ENCODE data around the gene DDX3X. TPM values are rescaled to one million over a fixed set of nuclear protein-coding genes. Genes with fewer than 3 reads are reported as not detected.
"Not testable (repeated sequence)": the region's sequence is repeated elsewhere in the genome, so short reads cannot be mapped to it uniquely, and the experiment has no call there.

DDX3X gene
- total and polyA plus RNA-seq, 2 donors, result 124 to 261 TPM

- Histone ChIP-seq H3K36me3 (ENCODE audit: insufficient read depth) (no peaks in the 10 kb centered on the region), H3K4me1 (ENCODE audit: insufficient read depth) (no peaks in the 10 kb centered on the region), H3K4me3 (ENCODE audit: low read depth, low read length) (no peak overlapping the region), H3K27ac (ENCODE audit: low read depth) (no peak overlapping the region)
- no peak for DNase-seq (ENCODE audit: extremely low spot score)
- WGBS, result 77% methylated on average over 8 of the region's 8 CpGs
These were observed 60.3 kb downstream of the DDX3X start for GRCh38 chrX:41394293-41394692.

- Histone ChIP-seq H3K4me3 (ENCODE audit: low read depth, low read length) (no peak overlapping the region), H3K27ac (ENCODE audit: low read depth) (no peak overlapping the region), H3K4me1 (ENCODE audit: insufficient read depth) (no peaks in the 10 kb centered on the region), H3K36me3 (ENCODE audit: insufficient read depth) (no peaks in the 10 kb centered on the region)
- DNase-seq (ENCODE audit: extremely low spot score), result no peak
- 97% methylated on average over 3 of the region's 3 CpGs for WGBS
These were observed 63.3 kb downstream of the DDX3X start for GRCh38 chrX:41397219-41397618.

GRCh38 chrX:41397768-41398167, 63.8 kb downstream of the DDX3X start:
- no peaks in the 10 kb centered on the region for H3K36me3 ChIP-seq (ENCODE audit: insufficient read depth)
- no peak for DNase-seq (ENCODE audit: extremely low spot score)
- WGBS, result 83% methylated on average over 2 of the region's 2 CpGs

GRCh38 chrX:41402556-41402955, 68.6 kb downstream of the DDX3X start:
- H3K4me3 ChIP-seq (ENCODE audit: low read depth, low read length); H3K27ac ChIP-seq (ENCODE audit: low read depth); H3K36me3 ChIP-seq (ENCODE audit: insufficient read depth); H3K4me1 ChIP-seq (ENCODE audit: insufficient read depth); DNase-seq (ENCODE audit: extremely low spot score): not testable (repeated sequence)
- WGBS, result 94% methylated on average over 2 of the region's 2 CpGs

More at GRCh38 chrX:41397768-41398167, 63.8 kb downstream of the DDX3X start:
- Histone ChIP-seq H3K4me1 (ENCODE audit: insufficient read depth) (no peaks in the 10 kb centered on the region), H3K4me3 (ENCODE audit: low read depth, low read length) (no peak overlapping the region), H3K27ac (ENCODE audit: low read depth) (no peak overlapping the region)

- H3K36me3 ChIP-seq (ENCODE audit: insufficient read depth), result no peaks in the 10 kb centered on the region
- DNase-seq (ENCODE audit: extremely low spot score), result no peak
- 83% methylated on average over 6 of the region's 6 CpGs for WGBS
- H3K27ac ChIP-seq (ENCODE audit: low read depth), result no peak overlapping the region
- H3K4me3 ChIP-seq (ENCODE audit: low read depth, low read length), result no peak overlapping the region
- H3K4me1 ChIP-seq (ENCODE audit: insufficient read depth), result no peaks in the 10 kb centered on the region
These were observed 71.6 kb downstream of the DDX3X start for GRCh38 chrX:41405551-41405950.

GRCh38 chrX:41406201-41406600, 72.2 kb downstream of the DDX3X start:
- no peak overlapping the region for H3K27ac ChIP-seq (ENCODE audit: low read depth)
- WGBS, result 77% methylated on average over 1 of the region's 1 CpG
- H3K4me1 ChIP-seq (ENCODE audit: insufficient read depth), result no peaks in the 10 kb centered on the region
- no peak overlapping the region for H3K4me3 ChIP-seq (ENCODE audit: low read depth, low read length)
- no peaks in the 10 kb centered on the region for H3K36me3 ChIP-seq (ENCODE audit: insufficient read depth)
- no peak for DNase-seq (ENCODE audit: extremely low spot score)

- H3K4me1 ChIP-seq (ENCODE audit: insufficient read depth), result no peaks in the 10 kb centered on the region
These were observed 73.9 kb downstream of the DDX3X start for GRCh38 chrX:41407816-41408215.

GRCh38 chrX:41408576-41408975, 74.6 kb downstream of the DDX3X start:
- no peak overlapping the region for H3K4me3 ChIP-seq (ENCODE audit: low read depth, low read length)
- WGBS, result 93% methylated on average over 9 of the region's 9 CpGs
- H3K36me3 ChIP-seq (ENCODE audit: insufficient read depth), result no peaks in the 10 kb centered on the region
- no peaks in the 10 kb centered on the region for H3K4me1 ChIP-seq (ENCODE audit: insufficient read depth)
- H3K27ac ChIP-seq (ENCODE audit: low read depth), result no peak overlapping the region
- no peak for DNase-seq (ENCODE audit: extremely low spot score)

More at GRCh38 chrX:41407816-41408215, 73.9 kb downstream of the DDX3X start:
- no peak overlapping the region for H3K27ac ChIP-seq (ENCODE audit: low read depth)
- no peaks in the 10 kb centered on the region for H3K36me3 ChIP-seq (ENCODE audit: insufficient read depth)
- no peak for DNase-seq (ENCODE audit: extremely low spot score)
- 90% methylated on average over 4 of the region's 4 CpGs for WGBS
- no peak overlapping the region for H3K4me3 ChIP-seq (ENCODE audit: low read depth, low read length)

- 87% methylated on average over 5 of the region's 5 CpGs for WGBS
These were observed 75.0 kb downstream of the DDX3X start for GRCh38 chrX:41409006-41409405.

GRCh38 chrX:41411222-41411621, 77.3 kb downstream of the DDX3X start:
- not testable (repeated sequence) for H3K36me3 ChIP-seq (ENCODE audit: insufficient read depth); DNase-seq (ENCODE audit: extremely low spot score); H3K4me3 ChIP-seq (ENCODE audit: low read depth, low read length); H3K4me1 ChIP-seq (ENCODE audit: insufficient read depth); H3K27ac ChIP-seq (ENCODE audit: low read depth)
- 93% methylated on average over 10 of the region's 10 CpGs for WGBS

More at GRCh38 chrX:41409006-41409405, 75.0 kb downstream of the DDX3X start:
- Histone ChIP-seq H3K27ac (ENCODE audit: low read depth) (no peak overlapping the region), H3K4me1 (ENCODE audit: insufficient read depth) (no peaks in the 10 kb centered on the region), H3K36me3 (ENCODE audit: insufficient read depth) (no peaks in the 10 kb centered on the region), H3K4me3 (ENCODE audit: low read depth, low read length) (no peak overlapping the region)
- no peak for DNase-seq (ENCODE audit: extremely low spot score)

GRCh38 chrX:41412261-41413081, 78.5 kb downstream of the DDX3X start:
- 79% methylated on average over 9 of the region's 9 CpGs for WGBS
- no peak overlapping the region for H3K27ac ChIP-seq (ENCODE audit: low read depth)

More at GRCh38 chrX:41412261-41413081, 78.5 kb downstream of the DDX3X start:
- DNase-seq (ENCODE audit: extremely low spot score), result no peak
- Histone ChIP-seq H3K4me3 (ENCODE audit: low read depth, low read length) (no peak overlapping the region), H3K36me3 (ENCODE audit: insufficient read depth) (no peaks in the 10 kb centered on the region), H3K4me1 (ENCODE audit: insufficient read depth) (no peaks in the 10 kb centered on the region)

Small RNAs within 50 kb of the gene (small RNA-seq; reads per million reads assigned to genes)
- gene RF00019 (not detected), gene RNA5SP502 (not detected)

Other genes starting within 250 kb of the DDX3X start
- gene USP9X, start 248.7 kb upstream of the DDX3X start, total RNA-seq, result 229 TPM
- gene USP9X, start 248.7 kb upstream of the DDX3X start, polyA plus RNA-seq, result 27.4 TPM
- gene NYX, start 113.2 kb downstream of the DDX3X start, total RNA-seq, result not detected
- gene NYX, start 113.2 kb downstream of the DDX3X start, polyA plus RNA-seq, result not detected